HG02759 (cell line): ENCODE data around the gene AKAP8L.

Experiments used
- ATAC-seq: cut with Tn5 transposase; IDR thresholded peaks from one replicate; pipeline ENCODE4 v1.9.1; 2021; ENCODE audit warnings: mild to moderate bottlenecking, moderate library complexity; ENCODE audit not compliant: unreplicated experiment

The AKAP8L gene, protein sequence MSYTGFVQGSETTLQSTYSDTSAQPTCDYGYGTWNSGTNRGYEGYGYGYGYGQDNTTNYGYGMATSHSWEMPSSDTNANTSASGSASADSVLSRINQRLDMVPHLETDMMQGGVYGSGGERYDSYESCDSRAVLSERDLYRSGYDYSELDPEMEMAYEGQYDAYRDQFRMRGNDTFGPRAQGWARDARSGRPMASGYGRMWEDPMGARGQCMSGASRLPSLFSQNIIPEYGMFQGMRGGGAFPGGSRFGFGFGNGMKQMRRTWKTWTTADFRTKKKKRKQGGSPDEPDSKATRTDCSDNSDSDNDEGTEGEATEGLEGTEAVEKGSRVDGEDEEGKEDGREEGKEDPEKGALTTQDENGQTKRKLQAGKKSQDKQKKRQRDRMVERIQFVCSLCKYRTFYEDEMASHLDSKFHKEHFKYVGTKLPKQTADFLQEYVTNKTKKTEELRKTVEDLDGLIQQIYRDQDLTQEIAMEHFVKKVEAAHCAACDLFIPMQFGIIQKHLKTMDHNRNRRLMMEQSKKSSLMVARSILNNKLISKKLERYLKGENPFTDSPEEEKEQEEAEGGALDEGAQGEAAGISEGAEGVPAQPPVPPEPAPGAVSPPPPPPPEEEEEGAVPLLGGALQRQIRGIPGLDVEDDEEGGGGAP

DNA sequence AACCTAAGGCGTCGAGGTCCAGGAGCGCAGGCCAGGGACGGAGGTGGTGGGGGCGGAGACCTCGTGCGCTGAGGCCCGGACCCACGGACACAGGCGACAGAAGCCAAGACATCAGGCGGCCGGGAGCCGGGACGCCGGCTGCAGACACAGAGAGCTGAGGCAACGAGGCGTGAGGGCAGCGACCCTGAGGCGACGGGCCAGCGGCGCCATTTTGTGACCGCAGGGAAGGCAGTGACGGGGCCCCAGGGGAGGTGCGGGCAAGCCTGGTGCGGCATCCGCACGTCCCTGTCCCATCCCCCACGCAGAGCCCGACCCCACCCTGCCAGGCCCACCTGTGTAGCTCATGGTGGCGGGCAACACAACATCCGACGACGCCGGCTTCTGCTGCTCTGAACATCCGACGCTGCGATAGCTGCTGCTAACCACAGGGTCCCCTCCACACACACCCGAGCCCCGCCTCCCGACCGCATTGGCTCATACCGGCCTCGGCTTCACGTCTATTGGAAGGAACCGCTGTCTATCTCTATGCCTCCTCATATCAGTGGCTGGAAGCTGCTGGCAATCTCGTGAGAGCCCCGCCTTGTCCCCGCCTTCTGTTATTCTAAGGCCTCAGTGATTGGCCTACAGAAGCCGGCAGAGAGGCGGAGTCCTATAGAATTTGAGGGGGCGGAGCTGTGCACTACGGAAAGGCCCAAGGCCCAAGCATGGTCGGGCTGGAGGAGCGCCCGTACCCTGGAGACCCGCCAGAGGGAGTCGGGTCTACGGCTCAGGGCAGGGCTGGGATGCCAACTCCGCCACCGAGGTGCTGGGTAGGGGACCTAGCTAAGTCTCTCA lies at the start of gene AKAP8L:
Gene AKAP8L, minus strand, starts transcription at position 410 of the 834 bp plus-strand sequence. Its CDS starts 65 bp downstream, at position 345.
- peak; percentile 91 for ATAC-seq

DNA sequence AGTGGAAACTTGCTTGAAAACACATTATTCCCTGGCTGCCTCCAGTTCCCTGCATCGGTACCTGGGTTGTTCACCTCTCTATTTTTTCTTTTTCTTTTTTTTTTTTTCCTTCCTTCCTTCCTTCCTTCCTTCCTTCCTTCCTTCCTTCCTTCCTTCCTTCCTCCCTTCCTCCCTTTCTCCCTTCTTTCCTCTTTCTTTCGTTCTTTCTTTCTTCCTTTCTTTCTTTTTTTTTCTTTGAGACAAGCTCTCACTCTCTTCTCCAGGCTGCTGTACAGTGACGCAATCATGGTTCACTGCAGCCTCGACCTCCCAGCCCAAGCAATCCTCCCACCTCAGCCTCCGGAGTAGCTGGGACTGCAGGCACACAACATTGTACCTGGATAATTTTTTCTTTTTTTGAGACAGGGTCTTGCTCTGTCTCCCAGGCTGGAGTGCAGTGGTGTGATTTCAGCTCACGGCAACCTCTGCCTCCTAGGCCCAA lies 49.0 kb upstream of the AKAP8L start:
- ATAC-seq: no peak

DNA sequence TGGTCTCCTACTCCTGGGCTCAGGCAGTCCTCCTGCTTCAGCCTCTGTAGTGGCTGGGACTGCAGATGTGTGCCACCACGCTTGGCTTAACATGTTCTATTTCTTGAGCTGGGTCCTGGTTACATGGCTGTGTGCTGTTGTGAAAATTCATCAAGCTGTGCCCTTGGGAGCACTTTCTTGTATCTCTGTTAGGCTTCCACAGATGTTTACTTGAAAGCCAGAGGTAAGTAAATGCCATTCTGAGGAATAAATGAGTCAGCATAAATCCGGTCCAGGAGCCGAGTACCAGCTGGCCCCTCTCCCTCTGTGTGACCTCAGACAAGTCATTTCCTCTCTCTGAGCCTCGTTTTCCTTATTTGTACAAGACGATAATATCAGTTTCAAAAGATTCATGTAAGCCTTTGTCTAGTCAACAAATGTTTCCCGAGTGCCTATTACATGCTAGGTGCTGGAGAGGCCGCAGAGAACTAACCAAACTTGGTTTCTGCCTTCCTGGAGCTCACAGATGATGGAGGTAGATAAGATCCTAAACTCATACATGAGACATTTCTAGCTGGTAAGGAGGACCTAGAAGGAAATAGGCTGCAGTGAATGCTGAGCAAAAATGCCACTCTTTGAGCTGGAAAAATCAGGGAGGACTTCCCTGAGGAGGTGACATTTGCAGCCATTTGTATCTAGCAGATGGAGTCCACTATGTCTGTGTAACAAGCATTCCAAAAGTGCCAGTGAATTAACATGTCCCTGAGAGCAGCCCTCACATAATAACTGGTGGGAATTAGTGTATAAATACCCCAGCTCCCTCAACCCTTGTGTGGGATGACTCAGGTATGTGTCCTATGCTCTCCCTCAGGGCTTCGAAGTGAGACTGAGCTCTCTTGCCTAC lies 48.3 kb upstream of the AKAP8L start:
- ATAC-seq: peak; percentile 61

DNA sequence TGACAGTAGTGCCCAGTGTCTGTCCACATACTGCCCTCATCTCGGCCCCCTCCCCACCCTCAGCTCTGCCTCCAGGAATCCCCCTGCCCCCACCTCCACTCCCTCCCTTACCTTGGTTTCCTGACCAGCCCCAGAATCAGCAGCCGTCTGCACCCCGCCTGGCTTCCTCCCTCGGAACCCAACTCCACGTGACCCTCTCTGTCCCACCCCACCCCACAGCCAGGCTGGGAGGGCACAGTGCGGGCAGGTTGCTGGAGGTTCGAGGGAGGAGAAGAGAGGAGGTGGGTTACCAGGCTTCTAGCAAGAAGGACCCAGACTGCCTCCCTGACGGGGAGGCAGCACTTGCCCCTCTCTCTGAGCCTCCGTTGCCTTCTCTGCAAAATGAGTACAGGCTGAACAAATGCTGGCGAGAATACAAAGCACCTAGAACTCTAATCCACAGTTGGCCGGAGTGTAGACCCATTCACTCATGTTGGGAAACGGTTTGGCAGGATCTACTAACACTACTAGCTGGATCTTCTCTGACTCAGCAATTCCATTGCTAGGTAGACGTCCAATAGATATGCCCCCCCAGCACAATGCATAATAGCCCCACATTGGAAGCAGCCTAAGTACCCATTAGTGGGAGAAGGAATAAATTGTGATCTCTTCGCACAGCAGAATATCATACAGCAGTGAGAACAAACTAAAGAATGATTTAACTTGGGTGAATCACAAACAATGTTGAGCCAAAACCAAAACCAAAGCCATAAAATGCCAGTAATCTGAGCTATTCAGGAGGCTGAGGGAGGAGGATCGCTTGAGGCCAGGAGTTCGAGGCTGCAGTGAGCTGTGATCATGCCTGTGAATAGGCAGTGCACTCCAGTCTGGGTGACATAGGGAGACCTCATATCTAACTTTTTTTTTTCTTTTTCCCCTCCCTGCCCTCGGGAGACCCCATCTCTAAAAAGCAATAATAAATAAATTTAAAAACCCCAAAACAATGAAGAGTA lies 45.9 kb upstream of the AKAP8L start, which contains the start of gene RASAL3:
Gene RASAL3, minus strand, starts transcription at position 151 of the 992 bp plus-strand sequence. CDS start 186 bp downstream, outside the sequence.
- peak; percentile 54 for ATAC-seq

DNA sequence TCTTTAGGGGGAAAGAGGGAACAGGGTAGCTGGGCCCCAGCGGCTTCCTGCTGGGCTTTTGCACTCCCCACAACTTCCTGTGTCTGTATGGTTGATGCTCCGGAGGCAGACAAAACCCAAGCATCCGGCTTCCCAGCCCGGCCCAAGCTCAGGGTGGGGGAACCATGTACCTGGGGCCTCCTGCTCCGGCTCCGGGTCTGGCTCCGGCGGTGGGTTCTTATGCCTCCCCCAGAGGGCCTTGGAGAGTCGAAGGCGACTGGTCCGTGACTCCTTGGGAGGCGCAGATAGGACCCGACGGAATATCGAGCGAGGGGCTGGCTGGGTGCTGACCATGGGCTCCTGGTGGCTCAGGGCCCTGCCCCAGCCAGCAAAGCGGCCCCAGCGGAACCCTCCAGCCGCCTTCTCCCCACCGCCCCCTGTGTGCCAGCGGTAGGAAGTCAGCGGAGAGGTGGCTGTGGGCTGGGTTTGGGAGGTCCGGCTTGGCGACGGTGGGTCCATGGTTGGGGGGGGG lies 45.1 kb upstream of the AKAP8L start:
- peak; percentile 48 for ATAC-seq

DNA sequence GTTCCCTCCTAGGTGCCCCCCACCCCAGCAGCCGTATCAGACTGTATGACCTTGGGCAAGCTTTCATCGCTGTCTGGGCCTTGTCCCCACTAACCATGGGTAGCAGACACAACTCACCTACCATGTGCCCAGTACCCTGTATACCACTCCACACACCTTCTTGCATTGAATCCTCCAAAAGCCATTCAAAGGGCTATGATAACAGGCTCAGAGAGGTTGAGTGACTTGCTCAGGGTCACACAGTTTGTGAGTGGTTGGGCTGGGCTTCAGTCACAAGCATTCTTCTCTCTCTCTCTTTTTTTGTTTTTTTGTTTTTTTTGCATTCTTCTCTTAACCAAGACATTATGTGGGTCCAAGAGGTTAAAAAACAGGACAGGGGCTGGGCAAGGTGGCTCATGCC lies 42.9 kb upstream of the AKAP8L start:
- no peak for ATAC-seq

DNA sequence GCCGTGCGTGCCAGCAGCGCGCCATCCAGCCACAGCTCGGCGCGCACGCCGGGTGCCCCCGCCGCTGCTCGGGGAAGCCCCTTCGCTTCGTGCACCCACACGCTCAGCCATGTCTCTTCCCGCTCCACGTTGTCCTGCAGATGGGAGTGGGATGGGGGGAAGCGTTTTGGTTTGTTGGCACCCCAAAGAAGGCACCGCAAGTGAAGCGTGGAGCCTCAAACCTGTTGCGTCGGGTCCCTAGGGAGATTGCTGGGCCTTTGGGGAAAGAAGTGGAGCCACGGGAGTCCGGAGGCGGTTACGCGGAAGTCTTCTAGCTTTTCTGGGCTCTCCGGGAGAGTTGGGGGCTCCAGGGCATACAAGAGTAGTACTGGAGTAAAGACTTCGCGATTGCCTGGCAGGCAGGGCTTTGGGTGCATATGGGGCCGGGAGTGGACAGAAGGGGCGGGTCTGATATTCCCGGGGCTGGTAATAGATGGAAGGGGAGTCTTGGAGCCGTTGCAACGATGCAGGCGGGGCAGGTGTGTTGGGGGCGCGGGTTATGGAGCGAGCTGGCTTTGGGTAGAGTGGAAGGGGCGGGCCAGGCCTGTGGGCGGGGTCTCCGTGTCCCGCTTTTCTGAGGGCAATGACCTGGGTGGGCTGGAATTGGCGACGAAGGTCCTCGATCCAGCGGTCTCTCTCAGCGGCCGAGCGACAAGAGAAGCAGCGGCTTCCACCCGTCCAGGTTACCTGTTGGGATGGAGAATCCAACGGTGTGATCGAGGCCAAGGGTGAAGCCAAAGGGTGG lies 39.1 kb upstream of the AKAP8L start:
- ATAC-seq: no peak

DNA sequence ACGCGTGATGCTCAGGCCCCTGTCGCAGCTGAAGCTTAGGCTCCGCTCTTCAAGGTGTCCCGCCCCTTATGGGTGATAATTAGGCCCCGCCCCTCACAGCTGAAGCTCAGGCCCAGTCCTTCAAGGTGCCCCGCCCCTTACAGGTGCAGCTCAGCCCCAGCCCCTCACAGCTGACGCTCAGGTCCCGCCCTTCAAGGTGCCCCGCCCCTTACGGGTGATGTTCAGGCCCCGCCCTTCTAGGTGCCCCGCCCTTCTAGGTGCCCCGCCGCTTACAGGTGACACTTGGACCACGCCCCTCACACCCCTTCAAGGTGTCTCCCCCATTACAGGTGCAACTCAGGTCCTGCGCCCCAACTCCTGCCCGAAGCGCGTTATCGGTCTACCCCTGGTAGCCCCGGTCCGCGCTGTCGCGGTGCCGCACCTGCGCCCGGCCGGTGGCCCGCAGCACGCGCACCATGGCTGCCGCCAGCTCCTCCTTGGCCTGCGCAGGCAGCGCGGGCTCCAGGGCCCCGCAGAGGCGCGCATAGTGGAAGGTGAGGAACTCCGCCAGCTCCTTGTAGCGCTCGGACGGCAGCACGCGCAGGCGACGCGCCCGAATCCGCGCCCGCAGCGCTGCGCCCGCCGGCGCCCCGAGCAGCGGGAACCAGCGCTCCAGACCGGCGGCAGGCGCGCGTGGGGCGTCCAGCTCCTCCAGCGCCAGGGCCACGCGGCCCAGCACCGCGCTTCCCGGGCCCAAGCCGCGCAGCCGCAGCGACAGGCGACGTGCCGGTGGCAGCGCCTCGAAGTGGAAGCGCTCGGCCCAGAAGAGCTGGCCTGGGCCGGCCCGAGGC lies 38.3 kb upstream of the AKAP8L start:
- no peak for ATAC-seq

DNA sequence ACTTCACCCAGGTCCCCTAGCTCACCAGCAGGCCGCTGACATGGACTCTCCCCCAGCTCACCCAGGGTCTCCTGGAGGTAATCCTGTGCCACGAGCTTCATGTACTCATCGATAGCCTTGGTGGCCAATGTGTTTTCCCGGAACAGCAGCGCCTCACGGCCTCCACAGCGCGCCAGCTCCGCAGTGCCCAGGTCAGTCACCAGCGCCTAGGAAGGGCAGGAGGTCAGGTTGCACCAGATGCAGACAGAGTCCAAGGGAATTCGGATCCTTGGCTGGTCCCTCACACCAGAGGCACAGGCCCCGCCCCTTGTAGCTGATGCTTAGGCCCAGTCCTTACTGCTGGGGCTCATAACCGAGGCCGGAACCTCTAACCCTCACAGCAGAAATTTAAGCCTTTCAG lies 37.7 kb upstream of the AKAP8L start:
- no peak for ATAC-seq

DNA sequence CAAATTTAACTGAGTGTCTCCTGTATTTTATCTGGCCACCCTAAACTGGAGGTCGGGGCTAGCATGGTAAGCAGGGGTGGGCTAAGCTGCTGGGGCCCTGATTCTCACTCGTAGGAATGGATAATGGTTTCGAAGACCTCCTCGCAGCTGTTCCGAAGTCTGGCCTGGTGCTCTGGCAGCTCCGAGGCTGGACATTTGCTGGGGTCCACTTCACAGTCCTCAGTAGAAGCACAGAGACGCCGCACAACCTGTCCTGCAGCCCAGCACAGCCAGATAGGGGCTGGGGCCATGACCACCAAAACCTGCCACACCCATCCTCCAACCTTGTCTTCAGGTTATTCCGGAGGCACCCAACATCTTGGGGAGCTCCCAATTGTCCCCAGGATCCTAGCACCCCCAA lies 37.2 kb upstream of the AKAP8L start:
- ATAC-seq: no peak

DNA sequence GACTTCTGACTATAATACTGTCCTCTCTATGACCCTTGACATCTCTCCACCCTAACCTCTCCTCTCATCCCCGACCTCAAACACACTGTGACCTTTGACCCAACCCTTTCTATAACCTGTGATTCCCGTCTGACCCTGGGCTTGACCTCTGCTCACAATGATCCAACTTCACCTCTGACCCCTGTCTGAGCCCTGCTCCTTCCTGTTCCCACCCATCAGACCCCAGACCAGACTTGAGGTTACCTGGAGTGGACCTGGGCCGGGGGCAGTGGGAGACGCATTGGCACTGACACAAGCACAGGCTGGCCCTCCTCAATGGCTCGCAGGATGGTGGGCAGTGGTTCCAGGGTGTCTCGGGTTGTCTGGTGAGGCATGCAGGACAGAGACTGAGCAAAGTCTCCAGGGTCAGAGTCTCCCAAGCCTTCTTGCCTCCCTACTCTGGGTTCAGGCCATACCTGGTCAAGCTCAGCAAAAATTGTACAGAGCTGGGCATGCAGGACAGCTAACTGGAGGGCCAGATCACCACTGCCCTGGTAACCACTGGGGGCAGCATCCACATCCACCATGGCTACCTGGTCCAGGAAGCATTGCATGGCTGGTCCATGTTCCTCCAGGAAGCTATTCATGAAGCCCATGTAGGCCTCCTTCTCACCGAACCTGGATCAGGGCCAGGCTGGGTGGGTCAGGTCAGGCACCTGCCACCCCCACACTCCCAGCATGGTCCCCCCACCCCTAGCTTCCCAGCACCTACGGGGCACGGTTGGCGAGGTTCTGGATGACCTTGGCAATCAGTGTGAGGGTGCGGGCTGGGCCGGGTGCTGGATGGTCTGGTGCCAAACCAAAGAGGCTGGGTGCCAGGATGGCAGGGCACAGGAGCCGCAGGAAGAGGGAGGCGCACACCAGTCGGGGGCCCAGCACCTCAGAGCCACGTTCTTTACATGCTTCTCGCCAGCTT lies 35.4 kb upstream of the AKAP8L start:
- no peak for ATAC-seq

DNA sequence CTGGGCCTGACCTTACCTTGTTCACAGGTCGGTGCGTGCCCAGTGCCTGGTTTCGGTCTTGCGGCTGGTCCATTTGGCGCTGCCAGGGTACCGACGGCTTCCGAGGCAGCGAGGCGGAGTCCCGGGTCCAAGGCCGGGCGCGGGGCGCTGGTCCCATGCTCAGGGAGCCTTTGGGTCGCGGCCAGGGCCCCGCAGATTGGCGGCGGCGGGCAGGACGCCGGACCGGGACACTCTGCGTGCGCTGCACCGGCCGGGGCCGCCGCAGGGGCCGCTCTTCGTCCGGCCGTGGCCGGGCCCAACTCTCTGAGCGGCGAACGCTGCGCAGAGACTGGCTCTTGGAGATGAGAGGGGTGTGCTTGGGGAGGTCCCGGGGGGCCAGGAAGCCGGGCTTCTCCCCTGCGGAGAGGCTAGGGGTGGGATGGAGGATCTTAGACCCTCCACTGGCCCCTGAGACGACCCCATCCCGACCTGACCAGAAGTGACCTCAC lies 34.3 kb upstream of the AKAP8L start:
- no peak for ATAC-seq

DNA sequence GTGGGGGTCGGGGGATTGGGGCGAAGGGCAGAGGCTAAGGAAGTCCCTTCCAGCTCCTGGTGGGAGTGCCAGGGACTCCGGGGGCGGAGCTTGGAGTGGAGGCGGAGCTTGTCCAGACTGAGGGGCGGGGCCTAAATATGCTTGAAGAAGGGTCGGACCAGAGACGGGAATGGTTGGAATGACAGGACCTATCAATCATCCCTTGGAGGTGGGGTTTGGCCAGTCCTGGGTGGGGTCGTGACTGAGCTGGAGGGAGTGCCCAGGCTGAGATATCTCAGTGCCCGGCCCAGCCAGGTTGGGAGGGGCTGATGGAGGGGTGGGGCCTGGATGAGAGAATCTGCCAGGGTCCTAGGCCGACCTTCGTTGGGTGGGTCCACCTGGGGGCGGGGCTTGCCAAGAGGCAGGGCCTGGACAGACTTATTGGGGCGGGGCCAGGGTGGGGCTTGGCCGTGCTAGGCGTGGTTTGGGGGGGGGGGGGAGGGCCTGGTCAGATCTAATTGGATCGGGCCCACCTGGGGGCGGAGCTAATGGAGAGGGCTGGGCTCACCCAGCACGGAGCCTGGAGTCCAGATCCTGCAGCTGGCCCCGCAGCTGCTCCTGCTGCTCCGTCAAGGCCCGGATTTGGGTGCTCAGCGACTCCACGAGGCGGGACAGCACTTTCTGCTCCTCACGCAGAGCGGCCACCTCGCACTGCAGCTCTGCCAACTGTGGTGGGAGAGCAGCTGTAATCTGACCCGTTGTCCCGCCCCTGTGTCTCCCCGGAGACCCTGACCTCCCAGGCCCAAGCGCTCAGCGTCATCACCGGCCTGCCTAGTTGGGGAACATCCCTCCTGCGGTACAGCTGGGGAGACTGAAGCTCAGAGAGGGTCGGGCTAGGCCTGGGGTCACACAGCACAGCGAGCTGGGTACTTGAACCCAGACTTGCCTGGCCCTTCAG lies 33.6 kb upstream of the AKAP8L start:
- ATAC-seq: no peak

DNA sequence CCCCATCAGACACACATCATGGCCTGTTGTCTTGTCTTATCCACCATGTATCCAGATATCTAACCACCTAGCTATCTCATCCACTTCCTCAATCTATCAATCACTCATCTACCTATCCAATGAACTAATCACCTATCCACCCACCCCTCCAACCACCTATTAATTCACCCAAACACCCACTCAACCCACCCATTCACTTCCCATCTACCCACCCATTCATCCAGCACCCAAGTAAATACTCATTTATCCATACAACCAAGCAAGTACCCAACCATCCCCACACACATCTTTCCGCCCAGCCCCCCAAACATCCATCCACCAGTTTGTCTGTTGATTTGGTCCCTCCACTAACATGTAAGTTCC lies 31.7 kb upstream of the AKAP8L start:
- no peak for ATAC-seq
